HepG2 (cell line): ENCODE data around the gene UBR4. TPM values are rescaled to one million over a fixed set of nuclear protein-coding genes. Genes with fewer than 3 reads are reported as not detected.

ENCODE experiments used
- ETV5 ChIP-seq: IDR thresholded peaks from 2 replicates; pipeline ENCODE4 v1.6.1; 2018; ENCODE audit warnings: missing biosample characterization, missing genetic modification reagents, inconsistent platforms, borderline replicate concordance
- HMG20A ChIP-seq: IDR thresholded peaks from 2 replicates; pipeline ENCODE4 v1.6.1; 2016; ENCODE audit warnings: borderline replicate concordance
- ISL2 ChIP-seq: sonication (generic); formaldehyde crosslinking; IDR thresholded peaks from 2 replicates; pipeline ENCODE4 v1.5.0; 2020; ENCODE audit warnings: missing genetic modification reagents
- JUNB ChIP-seq: sonication (generic); formaldehyde crosslinking; IDR thresholded peaks from 2 replicates; pipeline ENCODE4 v1.8.0; 2022; ENCODE audit warnings: missing genetic modification reagents, mild to moderate bottlenecking, borderline replicate concordance
- MIER3 ChIP-seq: IDR thresholded peaks from 2 replicates; pipeline ENCODE4 v1.6.1; 2016; ENCODE audit warnings: missing compliant biosample characterization, borderline replicate concordance
- NFKB2 ChIP-seq: sonication (generic); formaldehyde crosslinking; IDR thresholded peaks from 2 replicates; pipeline ENCODE4 v1.4.0; 2020; ENCODE audit warnings: missing genetic modification reagents, borderline replicate concordance
- PHF8 ChIP-seq: sonication (generic); formaldehyde crosslinking; IDR thresholded peaks from 2 replicates; pipeline ENCODE4 v1.5.0; 2020; ENCODE audit warnings: missing genetic modification reagents
- SAP130 ChIP-seq: IDR thresholded peaks from 2 replicates; pipeline ENCODE4 v1.6.1; 2016; ENCODE audit warnings: low read depth
- TARDBP ChIP-seq: sonication (generic); formaldehyde crosslinking; IDR thresholded peaks from 2 replicates; pipeline ENCODE4 v1.8.0; 2022; ENCODE audit warnings: mild to moderate bottlenecking, missing genetic modification reagents
- ZMYM4 ChIP-seq: sonication (generic); formaldehyde crosslinking; IDR thresholded peaks from 2 replicates; pipeline ENCODE4 v1.8.1; 2023; ENCODE audit warnings: mild to moderate bottlenecking, missing genetic modification reagents
- ZNF180 ChIP-seq: sonication (generic); formaldehyde crosslinking; IDR thresholded peaks from 2 replicates; pipeline ENCODE4 v1.4.0; 2020; ENCODE audit warnings: low read depth, missing genetic modification reagents, borderline replicate concordance
- ZSCAN9 ChIP-seq: IDR thresholded peaks from 2 replicates; pipeline ENCODE4 v1.6.1; 2016; ENCODE audit warnings: borderline replicate concordance
- polyA plus RNA-seq, 8 experiments: library from polyadenylated mRNA; depleted of rRNA in 3 of 8; stranded (reverse) in 7 of 8; unstranded in 1 of 8; fragments of >200 nt; fragmentation: Illumina TruSeq in 4 of 8; extraction: Trizol in 4 of 8; gene quantifications; 2 replicates each; pipeline versions ENCODE4 v1.2.1 to v1.2.3, GENCODE V29; 2011 to 2016; ENCODE audit warnings: low read depth in 4 of 8, missing spikeins in 1 of 8, mixed read lengths in 1 of 8; ENCODE audit not compliant: insufficient read depth in 1 of 8
- total RNA-seq, 5 experiments: library from RNA; depleted of rRNA; stranded (reverse); fragments of >200 nt; fragmentation: Illumina TruSeq; extraction: Trizol; gene quantifications; 2 replicates each; pipeline ENCODE4 v1.2.3, GENCODE V29; 2016; ENCODE audit warnings: low read depth in 1 of 5
- TF ChIP-seq, protein P1 (sequence below): sonication (generic); formaldehyde crosslinking; conservative IDR thresholded peaks from 2 replicates; pipeline ENCODE4 v1.4.0; 2020; ENCODE audit warnings: mild to moderate bottlenecking, missing genetic modification reagents, moderate library complexity
- TF ChIP-seq, protein P2 (sequence below): sonication (generic); formaldehyde crosslinking; IDR thresholded peaks from 2 replicates; pipeline ENCODE4 v1.5.0; 2020; ENCODE audit warnings: mild to moderate bottlenecking, missing genetic modification reagents
- TF ChIP-seq, protein P3 (sequence below): sonication (generic); formaldehyde crosslinking; IDR thresholded peaks from 2 replicates; pipeline ENCODE4 v1.5.1; 2020; ENCODE audit warnings: mild to moderate bottlenecking, missing genetic modification reagents, moderate library complexity
- TF ChIP-seq, protein P4 (sequence below): sonication (generic); formaldehyde crosslinking; IDR thresholded peaks from 2 replicates; pipeline ENCODE4 v1.4.0; 2020; ENCODE audit warnings: missing genetic modification reagents, mild to moderate bottlenecking, borderline replicate concordance

UBR4 gene
- total and polyA plus RNA-seq, 2 of the 13 experiments (the other 11 are each of a cell fraction or from before 2014, with no cell fraction given) = 59.1 to 106 TPM

DNA sequence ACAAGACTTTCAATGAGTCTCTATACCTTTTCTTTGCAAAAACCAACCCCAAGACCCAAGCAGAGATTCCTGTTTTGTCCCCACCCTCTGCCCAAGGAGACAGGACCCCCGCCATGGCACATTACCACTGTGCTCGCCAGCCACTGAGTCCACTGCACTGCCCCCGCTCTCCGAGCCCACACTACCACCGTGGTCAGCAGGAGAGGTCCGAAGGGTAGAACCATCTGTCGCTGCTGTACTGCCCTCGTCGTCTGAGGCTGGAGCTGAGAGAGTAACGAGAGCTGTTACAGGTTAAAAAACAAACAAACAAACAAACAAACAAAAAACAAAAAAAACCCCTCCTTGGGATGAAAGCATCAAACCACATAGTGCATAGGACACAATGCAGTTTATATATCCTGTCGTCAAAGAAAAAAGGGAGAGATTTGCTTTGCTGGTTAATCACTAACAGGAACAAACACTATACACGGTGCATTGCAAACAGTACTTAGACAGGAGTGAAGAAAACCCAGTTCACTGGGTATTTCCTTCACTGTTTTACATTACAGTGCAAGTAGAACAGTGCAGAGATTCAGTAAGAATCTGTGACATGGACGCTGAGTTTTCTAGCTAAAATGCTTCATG, 71.0 kb downstream of the UBR4 start (continued):
- TF ChIP-seq, protein P1, sequence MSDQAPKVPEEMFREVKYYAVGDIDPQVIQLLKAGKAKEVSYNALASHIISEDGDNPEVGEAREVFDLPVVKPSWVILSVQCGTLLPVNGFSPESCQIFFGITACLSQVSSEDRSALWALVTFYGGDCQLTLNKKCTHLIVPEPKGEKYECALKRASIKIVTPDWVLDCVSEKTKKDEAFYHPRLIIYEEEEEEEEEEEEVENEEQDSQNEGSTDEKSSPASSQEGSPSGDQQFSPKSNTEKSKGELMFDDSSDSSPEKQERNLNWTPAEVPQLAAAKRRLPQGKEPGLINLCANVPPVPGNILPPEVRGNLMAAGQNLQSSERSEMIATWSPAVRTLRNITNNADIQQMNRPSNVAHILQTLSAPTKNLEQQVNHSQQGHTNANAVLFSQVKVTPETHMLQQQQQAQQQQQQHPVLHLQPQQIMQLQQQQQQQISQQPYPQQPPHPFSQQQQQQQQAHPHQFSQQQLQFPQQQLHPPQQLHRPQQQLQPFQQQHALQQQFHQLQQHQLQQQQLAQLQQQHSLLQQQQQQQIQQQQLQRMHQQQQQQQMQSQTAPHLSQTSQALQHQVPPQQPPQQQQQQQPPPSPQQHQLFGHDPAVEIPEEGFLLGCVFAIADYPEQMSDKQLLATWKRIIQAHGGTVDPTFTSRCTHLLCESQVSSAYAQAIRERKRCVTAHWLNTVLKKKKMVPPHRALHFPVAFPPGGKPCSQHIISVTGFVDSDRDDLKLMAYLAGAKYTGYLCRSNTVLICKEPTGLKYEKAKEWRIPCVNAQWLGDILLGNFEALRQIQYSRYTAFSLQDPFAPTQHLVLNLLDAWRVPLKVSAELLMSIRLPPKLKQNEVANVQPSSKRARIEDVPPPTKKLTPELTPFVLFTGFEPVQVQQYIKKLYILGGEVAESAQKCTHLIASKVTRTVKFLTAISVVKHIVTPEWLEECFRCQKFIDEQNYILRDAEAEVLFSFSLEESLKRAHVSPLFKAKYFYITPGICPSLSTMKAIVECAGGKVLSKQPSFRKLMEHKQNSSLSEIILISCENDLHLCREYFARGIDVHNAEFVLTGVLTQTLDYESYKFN = peak; percentile 74
- TF ChIP-seq, protein P2, sequence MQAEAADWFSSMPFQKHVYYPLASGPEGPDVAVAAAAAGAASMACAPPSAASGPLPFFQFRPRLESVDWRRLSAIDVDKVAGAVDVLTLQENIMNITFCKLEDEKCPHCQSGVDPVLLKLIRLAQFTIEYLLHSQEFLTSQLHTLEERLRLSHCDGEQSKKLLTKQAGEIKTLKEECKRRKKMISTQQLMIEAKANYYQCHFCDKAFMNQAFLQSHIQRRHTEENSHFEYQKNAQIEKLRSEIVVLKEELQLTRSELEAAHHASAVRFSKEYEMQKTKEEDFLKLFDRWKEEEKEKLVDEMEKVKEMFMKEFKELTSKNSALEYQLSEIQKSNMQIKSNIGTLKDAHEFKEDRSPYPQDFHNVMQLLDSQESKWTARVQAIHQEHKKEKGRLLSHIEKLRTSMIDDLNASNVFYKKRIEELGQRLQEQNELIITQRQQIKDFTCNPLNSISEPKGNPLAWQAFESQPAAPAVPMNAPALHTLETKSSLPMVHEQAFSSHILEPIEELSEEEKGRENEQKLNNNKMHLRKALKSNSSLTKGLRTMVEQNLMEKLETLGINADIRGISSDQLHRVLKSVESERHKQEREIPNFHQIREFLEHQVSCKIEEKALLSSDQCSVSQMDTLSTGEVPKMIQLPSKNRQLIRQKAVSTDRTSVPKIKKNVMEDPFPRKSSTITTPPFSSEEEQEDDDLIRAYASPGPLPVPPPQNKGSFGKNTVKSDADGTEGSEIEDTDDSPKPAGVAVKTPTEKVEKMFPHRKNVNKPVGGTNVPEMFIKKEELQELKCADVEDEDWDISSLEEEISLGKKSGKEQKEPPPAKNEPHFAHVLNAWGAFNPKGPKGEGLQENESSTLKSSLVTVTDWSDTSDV (CRISPR knock-in tag) = no peak
- TF ChIP-seq TARDBP (no peak), ETV5 (peak; percentile 38; the same call in 1 of the 2 replicates), NFKB2 (no peak), HMG20A (CRISPR knock-in tag) (peak; percentile 51; the same call in 1 of the 2 replicates), ISL2 (CRISPR knock-in tag) (0 out of 2 replicates have a peak, but pooled peaks have one; percentile 43), ZNF180 (CRISPR knock-in tag) (no peak), PHF8 (no peak), SAP130 (CRISPR knock-in tag) (peak; percentile 58), JUNB (no peak), ZSCAN9 (CRISPR knock-in tag) (peak; percentile 32; the same call in 1 of the 2 replicates), ZMYM4 (CRISPR knock-in tag) (peak; percentile 19; the same call in 1 of the 2 replicates), MIER3 (CRISPR knock-in tag) (peak; percentile 35; the same call in 1 of the 2 replicates)
- TF ChIP-seq, protein P3, sequence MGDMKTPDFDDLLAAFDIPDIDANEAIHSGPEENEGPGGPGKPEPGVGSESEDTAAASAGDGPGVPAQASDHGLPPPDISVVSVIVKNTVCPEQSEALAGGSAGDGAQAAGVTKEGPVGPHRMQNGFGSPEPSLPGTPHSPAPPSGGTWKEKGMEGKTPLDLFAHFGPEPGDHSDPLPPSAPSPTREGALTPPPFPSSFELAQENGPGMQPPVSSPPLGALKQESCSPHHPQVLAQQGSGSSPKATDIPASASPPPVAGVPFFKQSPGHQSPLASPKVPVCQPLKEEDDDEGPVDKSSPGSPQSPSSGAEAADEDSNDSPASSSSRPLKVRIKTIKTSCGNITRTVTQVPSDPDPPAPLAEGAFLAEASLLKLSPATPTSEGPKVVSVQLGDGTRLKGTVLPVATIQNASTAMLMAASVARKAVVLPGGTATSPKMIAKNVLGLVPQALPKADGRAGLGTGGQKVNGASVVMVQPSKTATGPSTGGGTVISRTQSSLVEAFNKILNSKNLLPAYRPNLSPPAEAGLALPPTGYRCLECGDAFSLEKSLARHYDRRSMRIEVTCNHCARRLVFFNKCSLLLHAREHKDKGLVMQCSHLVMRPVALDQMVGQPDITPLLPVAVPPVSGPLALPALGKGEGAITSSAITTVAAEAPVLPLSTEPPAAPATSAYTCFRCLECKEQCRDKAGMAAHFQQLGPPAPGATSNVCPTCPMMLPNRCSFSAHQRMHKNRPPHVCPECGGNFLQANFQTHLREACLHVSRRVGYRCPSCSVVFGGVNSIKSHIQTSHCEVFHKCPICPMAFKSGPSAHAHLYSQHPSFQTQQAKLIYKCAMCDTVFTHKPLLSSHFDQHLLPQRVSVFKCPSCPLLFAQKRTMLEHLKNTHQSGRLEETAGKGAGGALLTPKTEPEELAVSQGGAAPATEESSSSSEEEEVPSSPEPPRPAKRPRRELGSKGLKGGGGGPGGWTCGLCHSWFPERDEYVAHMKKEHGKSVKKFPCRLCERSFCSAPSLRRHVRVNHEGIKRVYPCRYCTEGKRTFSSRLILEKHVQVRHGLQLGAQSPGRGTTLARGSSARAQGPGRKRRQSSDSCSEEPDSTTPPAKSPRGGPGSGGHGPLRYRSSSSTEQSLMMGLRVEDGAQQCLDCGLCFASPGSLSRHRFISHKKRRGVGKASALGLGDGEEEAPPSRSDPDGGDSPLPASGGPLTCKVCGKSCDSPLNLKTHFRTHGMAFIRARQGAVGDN = peak; percentile 48
- TF ChIP-seq, protein P4, sequence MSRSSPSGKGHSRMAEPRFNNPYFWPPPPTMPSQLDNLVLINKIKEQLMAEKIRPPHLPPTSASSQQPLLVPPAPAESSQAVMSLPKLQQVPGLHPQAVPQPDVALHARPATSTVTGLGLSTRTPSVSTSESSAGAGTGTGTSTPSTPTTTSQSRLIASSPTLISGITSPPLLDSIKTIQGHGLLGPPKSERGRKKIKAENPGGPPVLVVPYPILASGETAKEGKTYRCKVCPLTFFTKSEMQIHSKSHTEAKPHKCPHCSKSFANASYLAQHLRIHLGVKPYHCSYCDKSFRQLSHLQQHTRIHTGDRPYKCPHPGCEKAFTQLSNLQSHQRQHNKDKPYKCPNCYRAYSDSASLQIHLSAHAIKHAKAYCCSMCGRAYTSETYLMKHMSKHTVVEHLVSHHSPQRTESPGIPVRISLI (CRISPR knock-in tag) = peak; percentile 75; the same call in 1 of the 2 replicates
